CD4-positive, alpha-beta T cell treated with Interleukin-6 at 100 ng/mL for 8 hours (primary cell): Measurements from ENCODE around the gene AGPS.
"Not testable (repeated sequence)": the region's sequence is repeated elsewhere in the genome, so short reads cannot be mapped to it uniquely, and the experiment has no call there.

Experiments
- DNase-seq: peaks from one replicate; pipeline ENCODE4 v3.0.0-alpha.2; 2020; ENCODE audit warnings: mixed read lengths, low spot score

AGPS gene

GRCh38 chr2:177392373-177393202 lies at the start of gene AGPS:
Gene AGPS, plus strand, starts transcription at chr2:177392773. Its CDS starts 17 bp downstream, at chr2:177392790.
- peak; percentile 64 for DNase-seq

GRCh38 chr2:177343773-177344172 lies 48.8 kb upstream of the AGPS start:
- DNase-seq, result no peak

GRCh38 chr2:177344316-177344715 lies 48.3 kb upstream of the AGPS start:
- DNase-seq, result no peak

- DNase-seq, result no peak
These were observed 46.4 kb upstream of the AGPS start for GRCh38 chr2:177346192-177346591.

GRCh38 chr2:177347570-177347969 lies 45.0 kb upstream of the AGPS start:
- DNase-seq, result no peak

- DNase-seq, result no peak
These were observed 44.4 kb upstream of the AGPS start for GRCh38 chr2:177348118-177348654.

- DNase-seq, result no peak
These were observed 43.6 kb upstream of the AGPS start for GRCh38 chr2:177348733-177349693.

GRCh38 chr2:177350624-177351023 lies 41.9 kb upstream of the AGPS start:
- not testable (repeated sequence) for DNase-seq

GRCh38 chr2:177351121-177351520 lies 41.5 kb upstream of the AGPS start:
- DNase-seq, result not testable (repeated sequence)

GRCh38 chr2:177352441-177353186 lies 40.0 kb upstream of the AGPS start:
- no peak for DNase-seq

GRCh38 chr2:177353187-177353478 lies 39.4 kb upstream of the AGPS start:
- no peak for DNase-seq

GRCh38 chr2:177354541-177354940 lies 38.0 kb upstream of the AGPS start:
- not testable (repeated sequence) for DNase-seq

- DNase-seq, result no peak
These were observed 36.7 kb upstream of the AGPS start for GRCh38 chr2:177355874-177356273.

GRCh38 chr2:177359836-177360595 lies 32.6 kb upstream of the AGPS start:
- DNase-seq, result no peak

GRCh38 chr2:177362499-177362898 lies 30.1 kb upstream of the AGPS start:
- no peak for DNase-seq

GRCh38 chr2:177363332-177363731 lies 29.2 kb upstream of the AGPS start:
- no peak for DNase-seq

GRCh38 chr2:177365764-177366163 lies 26.8 kb upstream of the AGPS start:
- not testable (repeated sequence) for DNase-seq

- DNase-seq, result not testable (repeated sequence)
These were observed 24.6 kb upstream of the AGPS start for GRCh38 chr2:177368023-177368422.

- no peak for DNase-seq
These were observed 13.2 kb upstream of the AGPS start for GRCh38 chr2:177379354-177379753.

- DNase-seq, result no peak
These were observed 12.4 kb upstream of the AGPS start for GRCh38 chr2:177380181-177380580.

- DNase-seq, result no peak
These were observed 8.6 kb upstream of the AGPS start for GRCh38 chr2:177383935-177384334.
